ENCODE results near the gene NEGR1. TPM values are rescaled to one million over a fixed set of nuclear protein-coding genes. Genes with fewer than 3 reads are reported as not detected.

NEGR1 gene
- total and polyA plus RNA-seq, 2 donors (not counting 3 experiments of a cell fraction or from before 2014, with no cell fraction given): 6.8 to 21.8 TPM

- no TSS peak for BruUV-seq (replicated peaks)
- intact Hi-C loops (cut with micrococcal nuclease): loop anchor here (10.0 kb wide), 4 partner anchors 558 to 1908 kb away; partner anchors contain the start of genes FPGT and LRRIQ3
Measured at GRCh38 chr1:72286401-72286800, 4.1 kb upstream of the NEGR1 start.

More at GRCh38 chr1:72286401-72286800, 4.1 kb upstream of the NEGR1 start:
- POLR2A ChIA-PET: no interaction called here
- TF ChIP-seq EZH2 (IDR thresholded peaks at IDR 0.05; ENCODE audit: borderline replicate concordance, low read depth, low read length, severe bottlenecking) (no peak), GATA2 (IDR thresholded peaks at IDR 0.05; ENCODE audit: insufficient read depth, insufficient read length, low read depth, low read length) (no peak), MYC (IDR thresholded peaks at IDR 0.05; ENCODE audit: low read depth, low read length) (no peak), FOS (IDR thresholded peaks at IDR 0.05; ENCODE audit: borderline replicate concordance, insufficient read depth, low read length) (no peak), POLR2A (IDR thresholded peaks at IDR 0.05; ENCODE audit: low read depth, low read length) (no peak), POLR2AphosphoS5 (IDR thresholded peaks at IDR 0.05; ENCODE audit: insufficient read depth, low read depth, low read length) (no peak), JUN (IDR thresholded peaks at IDR 0.05; ENCODE audit: borderline replicate concordance, insufficient read depth, insufficient read length, low read depth) (no peak), MAX (IDR thresholded peaks at IDR 0.05; ENCODE audit: insufficient read depth, insufficient read length) (no peak), CTCF (IDR thresholded peaks at IDR 0.05; ENCODE audit: extremely low read depth in 1 of 2, insufficient read depth in 1 of 2, low read depth in 1 of 2, low read length in 2 of 2) (no peak)
- Histone ChIP-seq H3K36me3 (ENCODE audit: control insufficient read depth in 2 of 2, extremely low read depth in 1 of 2, insufficient read depth in 2 of 2, low read length in 2 of 2) (no peaks in the 10 kb centered on the region), H3K4me3 (replicated peaks in 1 of 3; ENCODE audit: insufficient read depth in 1 of 3, low read depth in 1 of 3, low read length in 3 of 3) (no peak overlapping the region), H3K4me1 (ENCODE audit: control insufficient read depth, extremely low read depth, insufficient read depth, low read length) (peaks cover 29% of the 10 kb centered on the region), H4K20me1 (replicated peaks; ENCODE audit: control insufficient read depth, extremely low read depth, insufficient read depth, low read length) (no peaks in the 10 kb centered on the region), H3K9me1 (replicated peaks; ENCODE audit: control insufficient read depth, extremely low read depth, insufficient read depth, low read length) (no peaks in the 10 kb centered on the region), H3K27me3 (ENCODE audit: control insufficient read depth in 2 of 2, insufficient read depth in 2 of 2, low read length in 2 of 2) (no peaks in the 10 kb centered on the region), H3K4me2 (ENCODE audit: insufficient read depth, low read length) (peak overlapping the region; percentile 32), H3K9me3 (replicated peaks; ENCODE audit: control insufficient read depth, insufficient read depth, low read length) (no peaks in the 10 kb centered on the region), H3K9ac (replicated peaks; ENCODE audit: extremely low read depth, insufficient read depth, low read length) (peak overlapping the region; percentile 26), H3K79me2 (ENCODE audit: control insufficient read depth, insufficient read depth, low read length) (peaks cover 9% of the 10 kb centered on the region), H2AFZ (ENCODE audit: low read depth, low read length) (peak overlapping the region; percentile 39), H3K27ac (ENCODE audit: insufficient read depth, low read depth, low read length) (peak overlapping the region; percentile 96)
- CTCF ChIA-PET: interaction anchor here (1.0 to 2.1 kb wide), 4 partner anchors 13 to 336 kb away, joined by 3 to 9 read pairs (median 4); no protein-coding TSS in a partner anchor
- dilution Hi-C loops (cut with MboI; ENCODE audit: extremely low pct_ligation_motif_present, low sequenced_read_pairs): no loop called here
- DNase-seq (ENCODE audit: low read depth, low spot score): peak; percentile 41
- no peak for FAIRE-seq
